ENCODE results near the gene CDK4.

- no peak for TF ChIP-seq CTCF (IDR thresholded peaks at IDR 0.05 in 8 of 11, conservative IDR thresholded peaks at IDR 0.05 in 3 of 11)
- no peak for TF ChIP-seq POLR2A (IDR thresholded peaks at IDR 0.05)
- no peak for TF ChIP-seq POLR2AphosphoS5 (IDR thresholded peaks at IDR 0.05)
Measured at GRCh38 chr12:57700317-57700716, 51.8 kb downstream of the CDK4 start.

All from spleen (tissue), 7 donors.